Activated CD8-positive, alpha-beta memory T cell treated with anti-CD3 and anti-CD28 coated beads for 48 hours (primary cell): ENCODE results near the gene POMT2.

Experiments used
- DNase-seq, 3 experiments: peaks; one replicate each; pipeline ENCODE4 v3.0.0-alpha.2; 2020; ENCODE audit warnings: low read depth in 2 of 3, low spot score in 2 of 3

POMT2 gene

DNA sequence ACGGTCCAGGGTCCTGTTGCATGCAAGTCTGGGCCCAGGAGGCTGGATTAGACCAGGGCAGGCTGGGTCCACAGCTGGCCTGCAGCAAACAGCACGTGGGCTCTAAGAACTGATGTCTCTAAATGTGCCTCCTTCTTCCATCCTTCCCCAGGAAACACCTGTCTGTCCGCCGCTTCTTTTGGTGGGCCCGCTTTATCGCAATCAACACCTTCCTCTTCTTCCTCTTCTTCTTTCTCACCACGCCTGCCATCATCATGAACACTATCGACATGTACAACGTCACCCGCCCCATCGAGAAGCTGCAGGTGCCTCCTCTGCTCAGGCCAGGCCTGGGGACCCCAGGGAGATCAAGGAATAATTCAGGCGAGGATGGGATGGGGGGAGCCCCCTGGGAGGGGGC lies 77.9 kb downstream of the POMT2 start:
- no peak for DNase-seq

DNA sequence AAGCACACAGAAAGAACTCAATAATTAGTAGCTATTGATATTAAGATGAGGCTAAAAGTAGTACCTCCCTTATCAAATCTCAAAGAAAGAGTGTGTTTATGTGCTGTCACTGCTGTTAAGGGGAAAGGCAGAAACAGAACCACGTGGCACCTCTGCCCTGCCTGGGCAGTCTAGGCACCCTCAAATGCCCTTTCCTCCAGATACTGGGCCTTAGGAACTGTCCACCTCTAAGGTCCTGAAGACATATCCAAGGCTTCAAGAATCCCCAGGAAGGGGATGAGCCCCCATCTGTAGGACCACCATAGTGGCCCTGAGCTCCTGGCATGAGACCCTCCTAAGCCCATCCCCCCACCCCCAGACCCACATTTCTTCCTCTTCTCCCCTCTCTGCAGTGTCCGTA lies 78.7 kb downstream of the POMT2 start:
- DNase-seq: no peak

DNA sequence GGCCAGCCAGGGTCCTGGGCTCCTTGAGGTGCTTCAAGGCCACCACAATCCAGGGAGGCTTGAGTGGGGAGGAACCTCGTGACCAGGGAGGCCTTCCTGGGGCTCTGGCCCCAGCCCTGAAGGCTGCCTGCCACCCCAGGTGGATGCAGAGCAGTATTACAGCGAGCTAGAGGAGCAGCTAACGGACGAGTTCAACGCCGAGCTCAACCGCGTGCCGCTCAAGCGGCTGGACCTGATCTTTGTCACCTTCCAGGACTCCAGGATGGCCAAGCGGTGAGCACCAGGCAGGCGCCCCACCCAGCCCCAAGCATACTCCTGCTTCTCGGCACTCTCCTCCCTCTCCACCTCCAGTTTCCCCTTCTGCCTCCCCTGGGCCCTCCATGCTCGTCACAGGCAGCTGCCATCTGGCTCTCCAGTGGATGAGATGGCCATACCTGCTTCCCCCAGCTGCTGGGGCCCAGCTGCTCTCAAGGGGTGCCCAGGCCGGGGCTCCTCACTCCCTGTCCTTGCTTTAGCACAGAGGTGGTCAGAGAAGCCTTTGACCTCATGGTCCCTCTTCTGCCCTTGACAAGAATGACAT lies 80.3 kb downstream of the POMT2 start:
- DNase-seq: no peak

DNA sequence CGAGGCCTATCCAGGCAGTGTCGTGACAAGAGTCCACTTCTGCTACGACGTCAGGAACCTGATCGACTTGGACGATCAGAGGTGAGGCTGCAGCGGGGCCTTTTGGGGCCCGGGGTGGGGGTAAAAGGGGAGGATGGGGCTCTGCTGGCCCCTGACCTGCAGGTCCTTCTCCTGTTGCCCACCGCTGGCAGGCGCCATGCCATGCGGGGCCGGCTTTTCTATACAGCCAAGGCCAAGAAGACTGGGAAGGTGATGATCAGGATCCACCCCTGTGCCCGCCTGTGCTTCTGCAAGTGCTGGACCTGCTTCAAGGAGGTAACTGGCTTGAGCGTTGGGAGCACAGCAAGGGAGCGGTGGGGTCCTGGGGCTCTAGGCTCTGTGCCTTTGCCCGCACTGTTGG lies 81.3 kb downstream of the POMT2 start:
- no peak for DNase-seq

DNA sequence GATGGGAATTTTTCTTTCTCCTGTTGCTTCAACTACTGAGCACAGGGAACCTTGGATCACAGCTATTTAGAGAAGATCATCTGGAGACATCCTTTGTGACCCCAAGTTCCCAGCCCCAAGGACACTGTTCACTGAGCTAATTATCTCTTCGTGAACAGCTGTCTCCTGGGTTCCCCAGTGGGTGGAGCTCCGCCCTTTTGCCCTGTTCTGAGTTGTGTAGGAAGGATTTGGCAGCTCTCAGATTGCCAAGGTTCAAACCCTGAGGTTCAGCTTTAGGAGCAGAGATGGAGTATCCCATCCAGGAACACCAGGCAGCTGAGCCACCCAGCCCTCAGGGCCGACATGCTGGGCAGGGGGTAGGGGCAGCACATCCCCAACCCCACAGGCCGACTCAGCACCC lies 81.7 kb downstream of the POMT2 start:
- no peak for DNase-seq

- DNase-seq: no peak
These were observed 82.3 kb downstream of the POMT2 start for GRCh38 chr14:77238356-77238755.

DNA sequence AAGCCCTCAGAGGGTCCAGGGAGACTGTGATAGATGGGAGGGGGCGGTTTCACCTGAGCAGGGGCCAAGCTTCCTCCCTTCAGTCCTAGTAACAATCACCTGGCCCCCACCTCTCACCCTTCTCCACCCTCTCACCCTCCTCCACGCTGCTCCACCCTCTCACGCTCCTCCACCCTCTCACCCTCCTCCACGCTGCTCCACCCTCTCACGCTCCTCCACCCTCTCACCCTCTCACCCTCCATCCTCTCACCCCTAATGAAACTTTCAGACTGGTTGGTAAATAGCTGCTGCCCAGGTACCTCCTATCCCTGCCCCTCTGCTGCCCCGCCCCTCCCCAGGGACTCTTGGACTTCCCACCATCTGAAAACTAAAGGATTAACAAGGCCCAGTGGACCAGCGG lies 83.9 kb downstream of the POMT2 start:
- DNase-seq: no peak

DNA sequence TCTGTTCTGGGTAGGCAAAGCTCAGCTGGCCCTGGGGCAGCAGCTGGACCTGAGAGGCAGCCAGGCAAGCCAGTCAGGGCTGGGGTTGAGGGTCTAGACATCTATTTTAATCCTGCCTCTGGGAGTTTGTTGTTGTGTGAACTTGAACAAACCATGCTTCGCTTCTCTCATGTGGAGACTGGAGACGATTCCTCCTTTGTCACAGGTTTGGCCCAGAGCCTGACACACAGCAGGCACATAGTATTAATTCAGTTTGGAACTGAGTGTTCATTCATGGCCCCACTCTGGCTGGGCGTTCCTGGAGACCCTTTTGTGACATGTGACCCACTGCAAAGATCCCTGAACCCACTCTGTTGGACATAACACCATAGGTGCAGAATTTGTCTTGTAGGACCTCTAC lies 89.0 kb downstream of the POMT2 start:
- no peak for DNase-seq

DNA sequence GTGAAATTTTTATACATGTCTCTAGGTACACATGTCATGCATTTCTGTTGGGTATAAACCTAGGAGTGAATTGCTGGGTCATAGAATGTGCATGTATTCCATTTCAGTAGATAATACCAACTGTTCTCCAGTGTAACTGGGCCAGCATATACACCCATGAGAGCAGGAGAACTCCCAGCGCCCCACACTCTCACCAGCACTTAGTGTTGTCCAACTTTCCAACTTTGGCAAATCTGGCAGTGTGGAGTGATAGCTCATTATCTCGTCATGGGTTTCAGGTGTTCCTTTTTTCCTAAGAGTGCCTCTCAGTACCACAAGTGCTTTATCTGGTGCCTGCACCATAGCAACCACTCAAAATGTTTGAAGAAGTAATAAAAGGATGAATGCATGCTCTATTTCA lies 89.8 kb downstream of the POMT2 start:
- DNase-seq: no peak

- no peak for DNase-seq
These were observed 92.6 kb downstream of the POMT2 start for GRCh38 chr14:77228056-77228455.

GRCh38 chr14:77225892-77226557 lies 94.7 kb downstream of the POMT2 start:
- DNase-seq: no peak

DNA sequence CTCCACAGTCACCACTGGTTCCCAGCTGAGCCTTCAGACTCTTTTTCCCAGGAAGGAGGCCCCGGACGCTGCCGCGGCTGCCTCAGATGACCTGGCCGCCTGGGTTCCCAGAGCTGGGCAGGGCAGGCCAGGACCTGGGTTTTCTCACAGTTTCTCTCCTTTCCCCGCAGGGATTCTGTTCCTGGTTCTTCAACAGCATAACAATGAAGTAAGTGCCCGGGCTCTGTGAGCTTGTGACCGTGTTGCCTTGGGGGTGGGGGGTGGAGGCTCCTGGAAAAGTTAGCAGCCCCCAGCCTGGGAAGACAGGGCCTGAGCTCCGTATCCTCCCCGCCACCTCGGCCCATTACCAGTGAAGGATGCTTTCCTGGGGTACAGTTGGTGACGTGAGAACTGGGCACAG lies 95.4 kb downstream of the POMT2 start:
- no peak for DNase-seq
